ENCODE measurements around the gene CARF.

DNA sequence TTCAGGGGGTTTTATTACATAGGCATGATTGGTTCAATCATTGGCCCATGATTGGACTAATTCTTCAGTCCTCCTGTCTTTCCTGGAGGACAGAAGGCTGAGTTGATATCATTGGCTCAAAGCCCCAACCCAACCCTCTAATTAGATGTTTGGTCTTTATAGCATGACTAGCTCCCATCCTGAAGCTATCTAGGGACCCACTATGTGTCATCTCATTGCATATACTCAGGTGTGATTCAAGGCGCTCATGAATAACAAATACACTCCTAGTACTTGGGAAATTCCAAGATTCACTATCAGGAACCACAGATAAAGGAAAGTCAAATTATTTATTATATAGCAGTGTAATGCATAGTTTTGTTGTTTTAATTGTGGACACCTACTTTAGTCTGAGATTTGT, 77.7 kb downstream of the CARF start:
- TF ChIP-seq, protein P1, sequence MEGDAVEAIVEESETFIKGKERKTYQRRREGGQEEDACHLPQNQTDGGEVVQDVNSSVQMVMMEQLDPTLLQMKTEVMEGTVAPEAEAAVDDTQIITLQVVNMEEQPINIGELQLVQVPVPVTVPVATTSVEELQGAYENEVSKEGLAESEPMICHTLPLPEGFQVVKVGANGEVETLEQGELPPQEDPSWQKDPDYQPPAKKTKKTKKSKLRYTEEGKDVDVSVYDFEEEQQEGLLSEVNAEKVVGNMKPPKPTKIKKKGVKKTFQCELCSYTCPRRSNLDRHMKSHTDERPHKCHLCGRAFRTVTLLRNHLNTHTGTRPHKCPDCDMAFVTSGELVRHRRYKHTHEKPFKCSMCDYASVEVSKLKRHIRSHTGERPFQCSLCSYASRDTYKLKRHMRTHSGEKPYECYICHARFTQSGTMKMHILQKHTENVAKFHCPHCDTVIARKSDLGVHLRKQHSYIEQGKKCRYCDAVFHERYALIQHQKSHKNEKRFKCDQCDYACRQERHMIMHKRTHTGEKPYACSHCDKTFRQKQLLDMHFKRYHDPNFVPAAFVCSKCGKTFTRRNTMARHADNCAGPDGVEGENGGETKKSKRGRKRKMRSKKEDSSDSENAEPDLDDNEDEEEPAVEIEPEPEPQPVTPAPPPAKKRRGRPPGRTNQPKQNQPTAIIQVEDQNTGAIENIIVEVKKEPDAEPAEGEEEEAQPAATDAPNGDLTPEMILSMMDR (IDR thresholded peaks at IDR 0.05): no peak
- TF ChIP-seq EP300 (IDR thresholded peaks at IDR 0.05): no peak

Measured in sigmoid colon (tissue), 4 donors.